GM10266 (cell line): ENCODE results near the gene MRPS6.

Experiments
- DNase-seq: peaks from one replicate; pipeline ENCODE4 v3.0.0; 2012; ENCODE audit errors: extremely low spot score
- TF ChIP-seq, protein P1 (sequence below): IDR thresholded peaks from 2 replicates; pipeline ENCODE4 v1.5.1; 2012; ENCODE audit warnings: mild to moderate bottlenecking, low read depth; ENCODE audit not compliant: control insufficient read depth, insufficient read depth; ENCODE audit errors: missing control alignments

MRPS6 gene

DNA sequence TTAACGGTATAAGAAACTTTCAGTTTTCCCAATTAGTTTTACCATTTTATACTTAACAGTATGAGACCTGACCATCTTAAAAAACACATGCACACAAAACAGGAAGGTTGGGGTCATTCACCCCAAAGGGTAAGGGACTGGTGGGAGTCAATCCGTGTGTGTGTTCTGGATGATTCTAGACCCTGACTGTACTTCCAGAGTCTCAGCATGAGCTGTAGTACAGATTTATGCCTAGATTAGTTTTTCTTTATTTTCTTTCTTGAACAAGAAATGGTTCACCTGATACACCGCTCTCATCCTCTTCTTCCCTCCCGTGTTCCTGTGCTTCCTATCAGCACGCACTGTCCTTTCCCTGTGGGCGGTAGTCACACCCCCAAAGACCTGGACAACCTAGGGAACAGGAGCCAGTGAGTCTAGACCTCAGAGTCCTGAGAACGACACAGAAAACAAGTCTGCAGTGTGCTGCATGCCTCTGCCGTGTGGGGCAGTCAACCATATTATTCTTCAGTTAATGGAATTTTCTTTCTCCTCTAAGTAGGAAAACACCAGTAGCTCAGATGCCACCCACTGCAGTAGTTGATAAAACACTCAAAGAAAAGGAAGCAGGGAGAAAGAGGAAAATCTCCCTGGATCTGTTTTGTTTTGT lies 38.9 kb upstream of the MRPS6 start:
- no peak for DNase-seq
- TF ChIP-seq, protein P1, sequence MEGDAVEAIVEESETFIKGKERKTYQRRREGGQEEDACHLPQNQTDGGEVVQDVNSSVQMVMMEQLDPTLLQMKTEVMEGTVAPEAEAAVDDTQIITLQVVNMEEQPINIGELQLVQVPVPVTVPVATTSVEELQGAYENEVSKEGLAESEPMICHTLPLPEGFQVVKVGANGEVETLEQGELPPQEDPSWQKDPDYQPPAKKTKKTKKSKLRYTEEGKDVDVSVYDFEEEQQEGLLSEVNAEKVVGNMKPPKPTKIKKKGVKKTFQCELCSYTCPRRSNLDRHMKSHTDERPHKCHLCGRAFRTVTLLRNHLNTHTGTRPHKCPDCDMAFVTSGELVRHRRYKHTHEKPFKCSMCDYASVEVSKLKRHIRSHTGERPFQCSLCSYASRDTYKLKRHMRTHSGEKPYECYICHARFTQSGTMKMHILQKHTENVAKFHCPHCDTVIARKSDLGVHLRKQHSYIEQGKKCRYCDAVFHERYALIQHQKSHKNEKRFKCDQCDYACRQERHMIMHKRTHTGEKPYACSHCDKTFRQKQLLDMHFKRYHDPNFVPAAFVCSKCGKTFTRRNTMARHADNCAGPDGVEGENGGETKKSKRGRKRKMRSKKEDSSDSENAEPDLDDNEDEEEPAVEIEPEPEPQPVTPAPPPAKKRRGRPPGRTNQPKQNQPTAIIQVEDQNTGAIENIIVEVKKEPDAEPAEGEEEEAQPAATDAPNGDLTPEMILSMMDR = no peak

DNA sequence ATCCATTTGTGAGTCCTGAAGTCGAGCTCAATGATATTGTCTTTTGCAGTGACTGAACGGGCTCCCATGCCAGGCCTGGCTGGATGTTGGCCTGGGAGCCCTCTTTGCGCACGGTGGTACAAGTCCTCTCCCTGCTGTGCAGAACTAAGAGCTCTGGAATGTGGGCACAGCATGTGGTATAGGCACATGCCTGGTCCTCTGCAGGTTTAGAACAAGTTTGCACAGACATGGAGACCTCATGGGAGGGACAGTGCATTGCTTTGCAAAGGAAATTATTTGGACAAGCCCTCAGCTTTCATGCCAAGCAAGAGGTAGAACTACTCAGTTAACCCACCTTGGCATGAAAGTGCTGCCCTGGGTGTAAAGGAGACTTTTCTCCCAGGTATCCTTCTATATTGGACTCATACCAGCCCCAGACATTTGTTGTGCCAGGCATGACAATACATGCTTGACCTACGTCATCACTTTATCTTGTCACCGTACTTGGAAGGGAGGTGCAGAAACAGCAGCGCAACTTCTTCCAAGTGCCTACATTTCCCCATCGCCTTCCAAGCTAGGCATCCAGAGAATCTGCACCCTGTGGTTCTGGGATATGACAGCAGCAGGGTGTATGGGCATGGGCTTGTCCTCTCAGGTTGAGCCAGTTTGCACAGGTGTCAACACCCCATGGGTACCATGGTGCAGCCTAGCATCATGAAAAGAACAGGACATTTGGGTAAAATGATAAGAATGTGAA lies 37.6 kb upstream of the MRPS6 start:
- DNase-seq = no peak
- TF ChIP-seq, protein P1 = no peak

GRCh38 chr21:34037009-34037795 lies 36.2 kb upstream of the MRPS6 start:
- DNase-seq = no peak

GRCh38 chr21:34039678-34040382 lies 33.5 kb upstream of the MRPS6 start:
- no peak for DNase-seq
- TF ChIP-seq, protein P1 = no peak

More at GRCh38 chr21:34037009-34037795, 36.2 kb upstream of the MRPS6 start:
- TF ChIP-seq, protein P1 = no peak

DNA sequence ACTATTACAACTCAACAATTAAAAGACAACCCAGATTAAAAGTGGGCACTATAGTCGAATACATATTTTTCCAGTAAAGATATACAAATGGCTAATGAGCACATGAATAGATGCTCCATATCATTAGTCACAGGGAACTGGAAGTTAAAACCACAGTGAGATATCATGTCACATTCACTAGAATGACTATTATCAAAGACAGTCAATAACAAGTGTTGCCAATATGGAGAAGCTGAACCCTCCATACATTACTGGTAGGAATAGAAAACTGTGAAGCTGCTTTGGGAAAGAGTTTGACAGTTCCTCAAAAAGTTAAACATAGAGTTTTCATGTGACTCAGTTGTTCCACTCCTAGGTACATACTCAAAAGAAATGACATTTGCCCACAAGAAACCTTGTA lies 30.6 kb upstream of the MRPS6 start:
- DNase-seq = no peak
- TF ChIP-seq, protein P1 = no peak

DNA sequence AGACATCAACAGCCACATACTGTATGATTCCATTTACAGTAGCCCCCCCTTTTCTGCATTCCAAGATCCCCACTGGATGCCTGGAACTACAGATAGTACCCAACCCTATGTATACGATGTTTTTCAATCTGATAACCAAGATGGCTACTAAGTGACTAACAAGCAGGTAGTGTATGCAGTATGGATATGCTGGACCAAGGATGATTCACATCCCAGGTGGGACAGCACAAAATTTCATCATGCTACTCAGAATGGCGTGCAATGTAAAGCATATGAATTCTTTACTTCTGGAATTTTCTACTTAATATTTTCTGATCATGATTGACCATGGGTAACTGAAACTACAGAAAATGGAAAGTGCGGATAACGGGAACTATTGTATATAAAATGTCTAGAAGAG lies 30.0 kb upstream of the MRPS6 start:
- TF ChIP-seq, protein P1 = no peak
- DNase-seq = no peak
